HCT116 (cell line): ENCODE results near the gene MSL1. TPM values are rescaled to one million over a fixed set of nuclear protein-coding genes. Genes with fewer than 3 reads are reported as not detected.

Experiments used
- ATAC-seq: fragments of 200-7000 bp; cut with Tn5 transposase; 2 replicates; pipeline ENCODE4 v1.9.1; 2020; ENCODE audit warnings: mild to moderate bottlenecking, moderate library complexity
- BruUV-seq: library from RNA; stranded (reverse); fragments of 400-500 nt; replicated peaks from 2 replicates; lab custom pipeline; 2021; lab: Mats Ljungman, UMichigan
- CTCF ChIA-PET: fragments of 300-600 bp; sonication (Branson Sonifier 250); formaldehyde crosslinking; loops from one replicate; lab custom pipeline; 2021; ENCODE audit warnings: antibody characterized with exemption; lab: Charles Lee
- POLR2A ChIA-PET: fragments of 300-600, 350-600 bp; sonication (Branson Sonifier 250); formaldehyde crosslinking; loops from one replicate; lab custom pipeline; 2021; ENCODE audit warnings: antibody characterized with exemption; lab: Charles Lee
- RAD21 ChIA-PET, 2 experiments: fragments of 300-600 bp; sonication (Branson Sonifier 250); formaldehyde crosslinking; loops; one replicate each; lab custom pipeline; 2023; ENCODE audit warnings: low total read pairs in 2 of 2; ENCODE audit not compliant: uncharacterized antibody in 2 of 2, unreplicated experiment in 2 of 2, low non-redundant PET in 1 of 2; lab: Charles Lee
- DNase-seq: peaks from one replicate; pipeline ENCODE4 v3.0.0-alpha.2; 2010; ENCODE audit warnings: low read depth, low spot score
- H2AFZ ChIP-seq: fragments of 200-600 bp; shearing (Covaris generic), sonication (generic); 2 replicates; pipeline ENCODE4 v1.6.1; 2017; ENCODE audit warnings: low read depth, mixed run types, mixed read lengths, antibody characterized with exemption, low read length; ENCODE audit not compliant: poor library complexity, severe bottlenecking
- H3K27ac ChIP-seq: 2 replicates; pipeline ENCODE4 v1.5.1; 2012; ENCODE audit warnings: low read depth, low read length
- H3K27me3 ChIP-seq: fragments of 200-600 bp; sonication (generic); 2 replicates; pipeline ENCODE4 v1.6.1; 2016; ENCODE audit warnings: mixed run types, low read length, mixed read lengths; ENCODE audit not compliant: insufficient read depth
- H3K36me3 ChIP-seq, 2 experiments: fragments of 200-500 bp in 1 of 2; fragments of 200-600 bp in 1 of 2; sonication (Bioruptor generic) in 1 of 2; sonication (generic) in 1 of 2; 2 replicates each; pipeline versions ENCODE4 v1.5.1 to v1.6.1; 2014 to 2016; ENCODE audit warnings: low read length in 2 of 2, inconsistent platforms in 1 of 2, mixed read lengths in 1 of 2, mixed run types in 1 of 2; ENCODE audit not compliant: insufficient read depth in 2 of 2, control insufficient read depth in 1 of 2
- H3K4me1 ChIP-seq, 2 experiments: fragments of 200-600 bp in 1 of 2; sonication (generic) in 1 of 2; 2 replicates each; pipeline versions ENCODE4 v1.5.1 to v1.6.1; 2012 to 2017; ENCODE audit warnings: low read length in 2 of 2, inconsistent platforms in 1 of 2, mild to moderate bottlenecking in 1 of 2, mixed read lengths in 1 of 2, mixed run types in 1 of 2, moderate library complexity in 1 of 2; ENCODE audit not compliant: insufficient read depth in 2 of 2, control insufficient read depth in 1 of 2
- H3K4me2 ChIP-seq: fragments of 200-600 bp; sonication (generic); 2 replicates; pipeline ENCODE4 v1.6.1; 2017; ENCODE audit warnings: mixed run types, low read length, mixed read lengths
- H3K4me3 ChIP-seq, 2 experiments: fragments of 200-600 bp in 1 of 2; sonication (generic) in 1 of 2; replicated peaks in 1 of 2; 2 replicates each; pipeline ENCODE4 v1.5.1; 2011 to 2016; ENCODE audit warnings: low read length in 2 of 2, control low read depth in 1 of 2, low read depth in 1 of 2, mild to moderate bottlenecking in 1 of 2, mixed read lengths in 1 of 2, mixed run types in 1 of 2
- H3K79me2 ChIP-seq: fragments of 200-600 bp; sonication (generic); 2 replicates; pipeline ENCODE4 v1.6.1; 2017; ENCODE audit warnings: mild to moderate bottlenecking, mixed run types, low read length, moderate library complexity, mixed read lengths; ENCODE audit not compliant: insufficient read depth
- H3K9ac ChIP-seq: fragments of 200-600 bp; sonication (generic); 2 replicates; pipeline ENCODE4 v1.6.1; 2016; ENCODE audit warnings: low read length, mixed read lengths
- H3K9me2 ChIP-seq: fragments of 200-600 bp; sonication (generic), shearing (Covaris generic); 2 replicates; pipeline ENCODE4 v1.6.1; 2017; ENCODE audit warnings: mixed run types, mild to moderate bottlenecking, moderate library complexity; ENCODE audit not compliant: insufficient read depth
- H3K9me3 ChIP-seq, 2 experiments: fragments of 200-500 bp in 1 of 2; fragments of 200-600 bp in 1 of 2; sonication (Bioruptor generic) in 1 of 2; sonication (generic) in 1 of 2; 2 replicates each; pipeline ENCODE4 v1.6.1; 2014 to 2017; ENCODE audit warnings: low read length in 2 of 2, mixed read lengths in 2 of 2, inconsistent platforms in 1 of 2, low read depth in 1 of 2, mild to moderate bottlenecking in 1 of 2, mixed run types in 1 of 2, moderate library complexity in 1 of 2; ENCODE audit not compliant: control insufficient read depth in 1 of 2, insufficient read depth in 1 of 2
- H4K20me1 ChIP-seq: fragments of 200-600 bp; sonication (generic), shearing (Covaris generic); 2 replicates; pipeline ENCODE4 v1.6.1; 2017; ENCODE audit warnings: mixed run types, mild to moderate bottlenecking, moderate library complexity; ENCODE audit not compliant: insufficient read depth
- CEBPB ChIP-seq: IDR thresholded peaks from 2 replicates; pipeline ENCODE4 v1.6.1; 2012; ENCODE audit warnings: low read depth
- ELF1 ChIP-seq: IDR thresholded peaks from 2 replicates; pipeline ENCODE4 v1.6.1; 2012; ENCODE audit warnings: low read depth, borderline replicate concordance
- FOSL1 ChIP-seq: IDR thresholded peaks from 2 replicates; pipeline ENCODE4 v1.6.1; 2012; ENCODE audit warnings: low read depth
- JUND ChIP-seq: IDR thresholded peaks from 2 replicates; pipeline ENCODE4 v1.6.1; 2012
- REST ChIP-seq: IDR thresholded peaks from 2 replicates; pipeline ENCODE4 v1.6.1; 2012; ENCODE audit warnings: low read depth
- SP1 ChIP-seq: IDR thresholded peaks from 2 replicates; pipeline ENCODE4 v1.6.1; 2012; ENCODE audit warnings: low read depth
- TCF7L2 ChIP-seq: IDR thresholded peaks from 2 replicates; pipeline ENCODE4 v1.7.0; 2011; ENCODE audit warnings: borderline replicate concordance, inconsistent platforms; ENCODE audit not compliant: insufficient read depth, insufficient read length; ENCODE audit errors: extremely low read depth
- ZBTB33 ChIP-seq: IDR thresholded peaks from 2 replicates; pipeline ENCODE4 v1.6.1; 2011; ENCODE audit warnings: mild to moderate bottlenecking, low read length, moderate library complexity; ENCODE audit not compliant: insufficient replicate concordance; ENCODE audit errors: extremely low read depth
- intact Hi-C: fragments of 100-400 bp; cut with micrococcal nuclease; formaldehyde crosslinking; loops from 2 replicates; pipeline ENCODE4 v1.10.0; 2022
- total RNA-seq: library from RNA; stranded (reverse); gene quantifications from one replicate; pipeline ENCODE4 v1.2.1, GENCODE V29; 2021; ENCODE audit not compliant: unreplicated experiment
- TF ChIP-seq, protein P1 (sequence below): IDR thresholded peaks from 2 replicates; pipeline ENCODE4 v1.6.1; 2012

Gene MSL1
- total RNA-seq, 1 experiment from 2014 or later = 67.2 TPM

- Histone ChIP-seq H3K9ac (peak overlapping the region; percentile 5; the same call in 1 of the 2 replicates), H3K79me2 (peaks cover 5% of the 10 kb centered on the region; the same call in 1 of the 2 replicates), H3K4me1 (peaks cover 48 to 86% of the 10 kb centered on the region in 2 experiments), H3K27ac (no peak overlapping the region), H2AFZ (no peak overlapping the region), H3K9me3 (no peaks in the 10 kb centered on the region), H3K4me2 (peak overlapping the region; percentile 28), H4K20me1 (no peaks in the 10 kb centered on the region), H3K27me3 (no peaks in the 10 kb centered on the region), H3K4me3 (no peak overlapping the region), H3K36me3 (no peaks in the 10 kb centered on the region), H3K9me2 (no peaks in the 10 kb centered on the region)
- ATAC-seq (no peak), DNase-seq (no peak)
- no TSS peak for BruUV-seq
- no peak for TF ChIP-seq FOSL1
- TF ChIP-seq ZBTB33 = no peak
- TF ChIP-seq, protein P1, sequence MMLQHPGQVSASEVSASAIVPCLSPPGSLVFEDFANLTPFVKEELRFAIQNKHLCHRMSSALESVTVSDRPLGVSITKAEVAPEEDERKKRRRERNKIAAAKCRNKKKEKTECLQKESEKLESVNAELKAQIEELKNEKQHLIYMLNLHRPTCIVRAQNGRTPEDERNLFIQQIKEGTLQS = no peak
- TF ChIP-seq REST = no peak
- TF ChIP-seq JUND = no peak
- TF ChIP-seq TCF7L2 = no peak
- no peak for TF ChIP-seq CEBPB
- TF ChIP-seq SP1 = no peak
- no peak for TF ChIP-seq ELF1
- ChIA-PET CTCF (interaction anchor here (0.9 kb wide), 1 partner anchor 70 kb away, joined by 4 read pairs; no protein-coding TSS in a partner anchor), POLR2A (interaction anchor here (0.5 to 1.1 kb wide), 2 partner anchors 13 to 75 kb away, joined by 3 read pairs; no protein-coding TSS in a partner anchor), RAD21 (no interaction called here)
- intact Hi-C loops = no loop called here
Observed at GRCh38 chr17:40104594-40105486, 16.9 kb upstream of the MSL1 start.
